ENCODE results near the gene MDFI. TPM values are rescaled to one million over a fixed set of nuclear protein-coding genes. Genes with fewer than 3 reads are reported as not detected.
A peak's percentile ranks its signal among the peaks of the same experiment; 100 is the strongest.

Gene MDFI
- total and polyA plus RNA-seq, 8 donors, result 25.9 to 139 (median 108) TPM

- Histone ChIP-seq H3K27me3 (no peaks in the 10 kb centered on the region), H3K27ac (no peak overlapping the region), H3K4me3 (no peak overlapping the region), H3K9me3 (no peaks in the 10 kb centered on the region), H3K4me1 (no peaks in the 10 kb centered on the region), H3K36me3 (no peaks in the 10 kb centered on the region)
- no peak for ATAC-seq
- TF ChIP-seq CTCF (IDR thresholded peaks at IDR 0.05), result no peak
- intact Hi-C loops (cut with DNase I), result no loop called here
- peak in 1 of 4 donors; percentile 7 for DNase-seq
Observed at GRCh38 chr6:41674231-41675000, 36.1 kb downstream of the MDFI start.

GRCh38 chr6:41675176-41675775 is 37.0 kb downstream of the MDFI start:
- TF ChIP-seq CTCF (IDR thresholded peaks at IDR 0.05), result no peak
- no peak overlapping the region for H3K4me3 ChIP-seq
- H3K36me3 ChIP-seq, result no peaks in the 10 kb centered on the region
- no peak overlapping the region for H3K27ac ChIP-seq
- no peaks in the 10 kb centered on the region for H3K4me1 ChIP-seq
- DNase-seq, result peak in 1 of 4 donors; percentile 18
- H3K9me3 ChIP-seq, result no peaks in the 10 kb centered on the region
- H3K27me3 ChIP-seq, result no peaks in the 10 kb centered on the region
- ATAC-seq, result no peak
- intact Hi-C loops (cut with DNase I), result no loop called here

GRCh38 chr6:41675992-41676391 is 37.7 kb downstream of the MDFI start:
- no peak overlapping the region for H3K27ac ChIP-seq
- H3K4me1 ChIP-seq, result no peaks in the 10 kb centered on the region
- no peak overlapping the region for H3K4me3 ChIP-seq
- no peak for DNase-seq
- TF ChIP-seq CTCF (IDR thresholded peaks at IDR 0.05), result no peak
- H3K36me3 ChIP-seq, result no peaks in the 10 kb centered on the region
- no peaks in the 10 kb centered on the region for H3K9me3 ChIP-seq
- no peaks in the 10 kb centered on the region for H3K27me3 ChIP-seq
- intact Hi-C loops (cut with DNase I), result no loop called here
- no peak for ATAC-seq

GRCh38 chr6:41676431-41676830 is 38.2 kb downstream of the MDFI start:
- peak in 1 of 4 donors; percentile 0 for DNase-seq
- H3K27ac ChIP-seq, result no peak overlapping the region
- H3K36me3 ChIP-seq, result no peaks in the 10 kb centered on the region
- TF ChIP-seq CTCF (IDR thresholded peaks at IDR 0.05), result no peak
- H3K9me3 ChIP-seq, result no peaks in the 10 kb centered on the region
- H3K4me1 ChIP-seq, result no peaks in the 10 kb centered on the region
- no peak for ATAC-seq
- H3K27me3 ChIP-seq, result no peaks in the 10 kb centered on the region
- H3K4me3 ChIP-seq, result no peak overlapping the region
- intact Hi-C loops (cut with DNase I), result no loop called here

GRCh38 chr6:41677124-41677921 is 39.1 kb downstream of the MDFI start:
- ATAC-seq (no peak), DNase-seq (peak in 1 of 4 donors; percentile 11)
- no peak for TF ChIP-seq CTCF (IDR thresholded peaks at IDR 0.05)
- H3K9me3 ChIP-seq, result no peaks in the 10 kb centered on the region
- peaks cover 2 to 5% of the 10 kb centered on the region in 2 donors for H3K4me1 ChIP-seq
- intact Hi-C loops (cut with DNase I), result no loop called here
- no peaks in the 10 kb centered on the region for H3K36me3 ChIP-seq
- no peaks in the 10 kb centered on the region for H3K27me3 ChIP-seq
- no peak overlapping the region for H3K27ac ChIP-seq
- no peak overlapping the region for H3K4me3 ChIP-seq

Measured in left lung (tissue), 10 donors.